ENCODE measurements around the gene DEPP1. TPM values are rescaled to one million over a fixed set of nuclear protein-coding genes. Genes with fewer than 3 reads are reported as not detected.

Gene DEPP1
- total RNA-seq, 1 donor from 2014 or later: 0.26 TPM

- Histone ChIP-seq H3K36me3 (ENCODE audit: control insufficient read depth, insufficient read depth, low read length) (no peaks in the 10 kb centered on the region), H3K27me3 (ENCODE audit: control insufficient read depth, insufficient read depth, low read length) (no peaks in the 10 kb centered on the region), H3K4me3 (ENCODE audit: low read depth, low read length) (no peak overlapping the region)
- FAIRE-seq (no peak), DNase-seq (ENCODE audit: low read depth) (no peak)
- TF ChIP-seq CTCF (IDR thresholded peaks at IDR 0.05; ENCODE audit: insufficient read depth, low read length, severe bottlenecking): no peak
These were observed 44.0 kb downstream of the DEPP1 start for GRCh38 chr10:44934416-44935200.

DNA sequence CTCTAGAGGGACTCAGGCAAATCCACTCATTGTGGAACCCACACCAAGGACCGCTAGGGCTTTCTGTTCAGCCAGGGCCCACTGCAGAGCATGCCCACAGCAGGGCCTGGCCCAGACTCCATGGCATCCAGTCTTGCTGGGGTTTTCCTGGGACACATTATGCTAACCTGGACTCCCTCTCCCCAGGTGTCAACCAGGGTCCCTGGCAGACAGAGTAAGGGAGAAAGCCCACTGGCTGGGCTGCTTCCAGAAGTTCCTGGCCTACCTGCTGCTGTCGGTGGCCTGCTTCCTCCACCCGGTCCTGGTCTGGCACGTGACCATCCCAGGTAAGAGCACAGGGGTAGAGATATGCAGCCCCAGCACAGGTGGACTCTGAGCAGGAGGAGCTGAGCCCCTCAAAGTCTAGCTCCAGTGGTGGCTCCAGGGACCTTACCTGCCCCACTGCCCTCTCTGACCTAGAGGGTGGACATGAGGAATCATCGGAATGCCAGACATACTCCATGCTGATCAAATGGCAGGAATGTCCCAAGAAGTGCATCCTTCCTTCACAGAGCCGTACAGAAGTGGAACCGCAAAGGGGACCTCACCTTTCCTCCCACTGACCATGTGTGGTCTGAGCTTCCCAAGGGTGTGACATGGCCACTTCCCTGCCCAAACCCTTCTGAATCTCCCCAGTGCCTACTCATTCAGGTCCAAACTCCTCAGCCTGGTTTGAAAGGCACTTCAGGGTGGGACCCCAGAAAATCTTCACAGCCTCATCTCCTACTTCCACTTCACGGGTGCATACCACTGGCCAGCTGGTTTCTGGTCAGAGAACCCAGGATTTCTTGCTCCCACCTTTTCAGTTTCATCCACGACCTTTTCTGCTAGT is 44.9 kb downstream of the DEPP1 start:
- TF ChIP-seq CTCF (IDR thresholded peaks at IDR 0.05; ENCODE audit: insufficient read depth, low read length, severe bottlenecking): no peak
- Histone ChIP-seq H3K27me3 (ENCODE audit: control insufficient read depth, insufficient read depth, low read length) (no peaks in the 10 kb centered on the region), H3K36me3 (ENCODE audit: control insufficient read depth, insufficient read depth, low read length) (no peaks in the 10 kb centered on the region), H3K4me3 (ENCODE audit: low read depth, low read length) (no peak overlapping the region)
- no peak for FAIRE-seq
- no peak for DNase-seq (ENCODE audit: low read depth)

DNA sequence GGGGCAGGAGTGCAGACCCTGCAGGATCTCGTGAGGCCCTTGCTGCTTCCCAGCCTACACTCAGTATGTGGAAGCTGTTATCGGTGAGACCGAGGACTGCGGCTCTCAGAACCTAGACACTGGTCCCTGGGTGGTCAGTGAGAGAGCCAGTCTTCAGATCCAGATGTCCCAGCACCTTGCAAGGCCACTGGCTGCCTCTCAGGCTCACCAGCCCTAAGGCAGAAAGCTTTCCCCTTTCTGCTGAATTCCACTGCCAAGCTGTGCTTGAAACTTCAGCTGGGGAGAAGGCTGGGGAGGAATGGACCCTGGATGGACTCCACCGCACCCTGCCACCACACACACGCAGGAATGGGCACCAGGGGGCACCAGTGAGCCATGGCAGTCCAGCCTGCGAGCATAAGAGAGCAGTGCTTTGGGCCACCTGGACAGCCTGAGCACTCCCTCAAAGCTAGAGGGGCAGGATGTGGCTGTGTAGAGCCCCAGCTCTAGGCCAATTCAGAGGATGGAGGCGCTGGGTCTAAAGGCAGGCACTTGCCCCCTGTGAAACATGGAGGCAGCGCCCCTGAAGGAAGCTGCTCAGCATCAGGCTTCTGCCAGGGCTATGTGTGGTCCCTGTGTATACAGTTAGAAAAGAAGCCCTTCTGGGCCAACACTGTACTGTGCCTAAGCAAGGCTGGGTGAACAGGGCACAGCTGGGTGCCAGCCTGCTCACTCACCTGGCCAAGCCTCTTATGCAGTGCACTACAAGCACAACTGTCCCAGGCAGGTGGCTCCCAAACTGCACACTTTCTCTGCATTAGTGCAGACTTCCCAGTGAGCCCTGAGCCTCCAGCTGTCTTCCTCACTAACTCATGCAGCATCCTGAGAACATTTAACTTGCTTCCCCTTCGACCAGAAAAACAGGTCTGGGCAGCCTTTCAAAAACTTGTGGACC is 45.8 kb downstream of the DEPP1 start:
- DNase-seq (ENCODE audit: low read depth) (peak; percentile 54), FAIRE-seq (no peak)
- Histone ChIP-seq H3K27me3 (ENCODE audit: control insufficient read depth, insufficient read depth, low read length) (no peaks in the 10 kb centered on the region), H3K36me3 (ENCODE audit: control insufficient read depth, insufficient read depth, low read length) (no peaks in the 10 kb centered on the region), H3K4me3 (ENCODE audit: low read depth, low read length) (no peak overlapping the region)
- TF ChIP-seq CTCF (IDR thresholded peaks at IDR 0.05; ENCODE audit: insufficient read depth, low read length, severe bottlenecking): peak; percentile 99

- no peak overlapping the region for H3K4me3 ChIP-seq (ENCODE audit: low read depth, low read length)
- H3K36me3 ChIP-seq (ENCODE audit: control insufficient read depth, insufficient read depth, low read length): no peaks in the 10 kb centered on the region
- no peak for TF ChIP-seq CTCF (IDR thresholded peaks at IDR 0.05; ENCODE audit: insufficient read depth, low read length, severe bottlenecking)
- H3K27me3 ChIP-seq (ENCODE audit: control insufficient read depth, insufficient read depth, low read length): no peaks in the 10 kb centered on the region
- FAIRE-seq (no peak), DNase-seq (ENCODE audit: low read depth) (no peak)
These were observed 46.7 kb downstream of the DEPP1 start for GRCh38 chr10:44931621-44932516.
